ENCODE measurements around the gene SDF4.
"Not testable (repeated sequence)": the region's sequence is repeated elsewhere in the genome, so short reads cannot be mapped to it uniquely, and the experiment has no call there.

SDF4 gene

GRCh38 chr1:1259540-1259939 lies 27.7 kb upstream of the SDF4 start:
- no peak for DNase-seq (ENCODE audit: low spot score)

- DNase-seq (ENCODE audit: low spot score) = no peak
These were observed 27.3 kb upstream of the SDF4 start for GRCh38 chr1:1259119-1259488.

- no peak for DNase-seq (ENCODE audit: low spot score)
These were observed 25.4 kb upstream of the SDF4 start for GRCh38 chr1:1256956-1257871.

GRCh38 chr1:1255611-1256010 lies 23.8 kb upstream of the SDF4 start:
- DNase-seq (ENCODE audit: low spot score) = no peak

GRCh38 chr1:1255078-1255477 lies 23.3 kb upstream of the SDF4 start:
- no peak for DNase-seq (ENCODE audit: low spot score)

- DNase-seq (ENCODE audit: low spot score) = no peak
These were observed 22.8 kb upstream of the SDF4 start for GRCh38 chr1:1254667-1254998.

GRCh38 chr1:1253972-1254666 lies 22.3 kb upstream of the SDF4 start:
- no peak for DNase-seq (ENCODE audit: low spot score)

- DNase-seq (ENCODE audit: low spot score) = no peak
These were observed 21.5 kb upstream of the SDF4 start for GRCh38 chr1:1253314-1253713.

GRCh38 chr1:1250786-1251284 lies 19.0 kb upstream of the SDF4 start:
- no peak for DNase-seq (ENCODE audit: low spot score)

- not testable (repeated sequence) for DNase-seq (ENCODE audit: low spot score)
These were observed 16.5 kb upstream of the SDF4 start for GRCh38 chr1:1248009-1248913.

GRCh38 chr1:1247341-1247913 lies 15.6 kb upstream of the SDF4 start:
- DNase-seq (ENCODE audit: low spot score) = no peak

GRCh38 chr1:1246577-1247340 lies 15.0 kb upstream of the SDF4 start, which contains the start of gene C1QTNF12:
TSS of gene C1QTNF12 (minus strand) at chr1:1246722. CDS start at chr1:1246690, 32 bp downstream.
- no peak for DNase-seq (ENCODE audit: low spot score)

- no peak for DNase-seq (ENCODE audit: low spot score)
These were observed 14.2 kb upstream of the SDF4 start for GRCh38 chr1:1245817-1246576.

GRCh38 chr1:1245178-1245816 lies 13.5 kb upstream of the SDF4 start:
- no peak for DNase-seq (ENCODE audit: low spot score)

- DNase-seq (ENCODE audit: low spot score) = no peak
These were observed 12.5 kb upstream of the SDF4 start for GRCh38 chr1:1244192-1244811.

- DNase-seq (ENCODE audit: low spot score) = no peak
These were observed 12.0 kb upstream of the SDF4 start for GRCh38 chr1:1243807-1244191.

GRCh38 chr1:1243266-1243660 lies 11.5 kb upstream of the SDF4 start:
- no peak for DNase-seq (ENCODE audit: low spot score)

- no peak for DNase-seq (ENCODE audit: low spot score)
These were observed 10.9 kb upstream of the SDF4 start for GRCh38 chr1:1242461-1243265.

All from left forelimb (tissue), 1 donor.